GM18517 (cell line): ENCODE measurements around the gene ANKS1B.

Experiments
- ATAC-seq: cut with Tn5 transposase; IDR thresholded peaks from one replicate; pipeline ENCODE4 v1.9.1; 2021; ENCODE audit warnings: mild to moderate bottlenecking, moderate library complexity; ENCODE audit not compliant: unreplicated experiment

ANKS1B gene

DNA sequence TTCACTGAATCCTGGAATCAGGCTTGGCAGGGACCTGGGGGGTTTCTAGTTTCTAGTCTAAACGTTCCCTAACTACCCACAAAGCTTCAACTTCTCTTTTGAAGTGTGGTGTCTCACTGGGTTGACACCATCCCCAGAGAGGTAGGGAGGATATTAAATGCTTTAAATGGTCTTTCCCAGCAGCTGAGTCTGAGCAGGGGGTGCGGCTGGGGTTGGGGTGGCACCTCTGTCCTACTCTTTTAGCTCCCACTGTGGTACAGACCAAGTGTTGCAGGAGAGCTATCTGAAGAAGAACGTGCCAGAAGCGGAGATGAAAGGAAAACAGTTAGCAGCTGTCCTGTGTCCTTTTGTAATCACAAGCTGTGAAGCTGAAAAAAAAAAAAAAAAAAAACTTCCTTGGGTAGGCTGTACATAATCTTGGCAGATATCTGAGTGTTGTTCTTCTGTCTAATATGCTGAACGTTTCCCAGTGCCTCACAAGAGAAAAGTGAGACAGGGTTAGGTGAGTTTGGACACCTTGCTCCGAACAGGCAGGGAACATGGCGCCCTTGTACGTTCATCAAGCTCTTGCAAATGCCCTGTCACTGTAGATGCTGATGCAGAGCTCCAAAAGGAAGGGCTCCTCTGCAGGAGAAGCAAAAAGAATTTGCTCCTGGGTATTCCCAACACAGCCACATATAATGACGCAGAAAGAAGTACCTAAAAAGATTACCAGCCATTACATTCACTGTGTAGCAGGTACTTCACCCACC, 892.5 kb downstream of the ANKS1B start:
- ATAC-seq = no peak

DNA sequence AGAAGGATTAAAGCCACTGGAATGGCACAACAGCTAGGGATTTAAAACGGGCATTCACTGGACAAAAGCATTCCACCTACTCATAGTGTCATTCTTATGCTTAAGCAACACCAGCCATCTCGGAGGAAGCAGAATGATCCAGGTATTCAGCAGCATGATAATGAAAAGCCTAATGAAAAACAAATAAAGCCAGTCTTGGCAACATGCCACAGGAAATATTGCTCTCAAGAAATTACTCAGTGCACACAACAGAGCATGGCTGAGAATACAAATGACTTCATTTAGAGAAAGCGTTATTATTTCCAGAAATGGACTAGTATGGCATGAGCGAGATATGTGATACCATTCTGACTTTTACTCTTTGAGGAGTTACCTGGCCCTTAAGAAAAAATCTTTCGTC, 897.5 kb downstream of the ANKS1B start:
- no peak for ATAC-seq

DNA sequence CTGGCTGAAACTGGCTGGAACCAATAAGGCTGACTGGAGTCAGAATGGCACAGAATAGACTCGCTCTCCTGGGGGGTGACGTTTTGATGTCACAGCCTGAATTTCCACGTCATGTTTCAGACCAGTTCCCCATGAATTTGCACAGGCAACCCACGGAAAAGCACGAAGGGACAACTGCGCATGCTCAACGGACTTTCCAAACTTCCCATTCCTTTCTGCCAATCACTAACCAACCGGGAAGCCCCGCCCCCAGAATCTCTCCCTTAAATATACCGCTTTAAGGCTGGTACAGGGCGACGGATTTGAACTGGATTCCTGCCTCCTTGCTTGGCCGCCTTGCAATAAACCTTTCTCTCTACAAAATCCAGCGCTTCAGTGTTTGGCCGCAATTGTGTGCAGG, 904.9 kb downstream of the ANKS1B start:
- ATAC-seq = no peak

- ATAC-seq = no peak
These were observed 915.6 kb downstream of the ANKS1B start for GRCh38 chr12:99068993-99069747.

- no peak for ATAC-seq
These were observed 917.5 kb downstream of the ANKS1B start for GRCh38 chr12:99067171-99067785.

GRCh38 chr12:99066726-99067125, 918.0 kb downstream of the ANKS1B start:
- ATAC-seq = no peak

- no peak for ATAC-seq
These were observed 921.6 kb downstream of the ANKS1B start for GRCh38 chr12:99063182-99063581.

GRCh38 chr12:99059824-99060511, 924.8 kb downstream of the ANKS1B start:
- ATAC-seq = no peak

DNA sequence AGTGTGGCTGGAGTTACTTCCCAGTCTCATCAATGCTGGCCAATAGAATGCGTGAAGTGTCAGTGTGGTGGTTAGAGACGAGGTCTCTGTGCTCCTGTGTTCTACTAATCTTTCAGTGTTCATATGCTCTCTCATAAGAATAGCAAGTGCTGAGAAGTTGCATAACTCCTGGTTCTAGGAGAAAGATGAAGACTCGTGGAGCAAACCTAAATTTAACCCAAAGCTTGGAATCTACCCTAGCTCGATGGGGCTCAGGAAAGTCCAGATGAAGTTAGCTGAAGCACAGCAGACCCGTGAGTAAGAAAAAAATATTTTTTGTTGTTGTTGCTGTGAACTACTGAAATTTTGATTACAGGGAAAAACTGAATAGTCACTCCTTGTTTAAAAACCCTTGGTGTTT, 927.1 kb downstream of the ANKS1B start:
- no peak for ATAC-seq

DNA sequence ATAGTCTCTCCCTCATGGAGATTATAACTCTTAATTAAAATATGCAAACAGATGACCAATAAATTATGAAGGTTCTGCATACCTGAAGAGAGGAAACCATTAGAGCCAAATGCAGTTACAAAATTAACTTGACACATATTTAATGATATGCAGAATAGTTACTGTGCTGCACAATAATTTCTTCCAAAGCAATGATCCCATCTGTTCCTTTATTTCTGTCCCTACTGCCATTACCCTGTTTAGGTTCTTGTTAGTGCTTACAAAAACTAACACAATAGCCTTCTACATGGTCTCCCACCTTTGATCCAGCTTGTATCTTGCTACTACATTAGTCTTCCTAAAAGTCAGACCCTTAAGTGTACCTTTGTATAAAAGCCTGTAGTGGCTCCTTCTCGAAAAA, 928.5 kb downstream of the ANKS1B start:
- no peak for ATAC-seq

DNA sequence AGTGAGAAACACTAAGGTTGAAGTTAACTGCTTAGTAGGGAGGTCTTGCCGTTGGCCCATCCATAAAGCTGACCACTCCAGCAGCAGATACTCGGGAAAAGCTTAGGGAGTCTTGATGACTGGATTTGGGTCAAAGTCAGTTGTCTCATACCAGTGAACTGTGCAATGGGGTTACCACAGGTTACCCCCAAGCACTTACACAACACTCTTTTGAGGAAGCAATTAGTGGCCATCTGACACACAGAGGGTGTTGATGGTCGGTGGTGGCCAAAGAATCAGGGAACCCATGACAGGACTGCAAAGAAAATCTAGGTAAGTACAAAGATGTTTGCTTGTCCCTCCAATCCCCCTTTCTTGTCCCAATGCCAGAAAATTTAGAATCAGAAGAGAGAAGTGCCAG, 929.4 kb downstream of the ANKS1B start:
- ATAC-seq = no peak

GRCh38 chr12:99054601-99055128, 930.1 kb downstream of the ANKS1B start:
- ATAC-seq = no peak

- no peak for ATAC-seq
These were observed 930.9 kb downstream of the ANKS1B start for GRCh38 chr12:99053616-99054362.

DNA sequence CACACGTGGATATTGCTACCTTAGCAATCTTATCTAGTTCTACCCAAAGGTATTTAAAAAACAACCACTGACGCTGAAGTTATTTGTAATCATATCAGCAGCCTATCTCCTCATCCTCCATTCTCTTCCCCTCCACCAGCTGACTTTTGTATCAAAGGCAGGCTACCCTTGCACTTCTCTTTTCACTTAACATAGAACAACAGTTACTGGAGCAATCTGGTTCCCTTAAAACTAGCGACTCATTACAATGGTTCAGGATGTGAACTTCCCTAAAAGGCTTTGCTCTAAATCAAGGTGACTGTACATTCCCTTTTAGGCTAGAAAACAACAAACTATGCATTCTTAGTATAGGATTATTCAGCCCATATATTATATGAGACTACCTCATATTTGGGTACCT, 935.0 kb downstream of the ANKS1B start:
- no peak for ATAC-seq

- no peak for ATAC-seq
These were observed 939.6 kb downstream of the ANKS1B start for GRCh38 chr12:99045158-99045557.

DNA sequence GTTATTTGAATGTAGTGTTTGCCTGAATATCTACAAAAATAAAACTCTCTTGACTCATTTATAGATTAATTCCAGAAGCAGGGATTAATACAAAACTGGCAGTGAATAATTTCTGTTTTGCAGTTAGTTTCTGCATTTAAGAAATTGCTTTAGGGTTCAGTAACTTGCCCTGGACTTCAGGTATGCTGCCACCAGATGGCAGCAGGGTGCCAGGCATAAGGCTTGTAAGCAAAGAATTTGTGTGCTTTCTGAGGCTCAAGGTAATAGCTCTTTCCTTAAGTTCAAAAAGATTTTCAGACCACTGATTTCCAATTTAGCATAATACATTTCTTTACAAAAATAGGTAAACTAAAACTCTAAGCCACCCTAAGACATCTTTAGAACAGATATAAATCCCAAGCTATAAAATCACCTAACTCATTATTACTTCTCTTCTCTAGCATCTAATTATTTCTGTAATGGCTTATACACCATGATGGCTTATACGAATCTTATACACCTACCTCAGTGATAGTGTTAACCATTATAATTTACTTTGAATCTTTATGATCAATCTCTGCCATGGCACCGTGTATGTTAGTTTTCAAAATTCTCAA, 941.3 kb downstream of the ANKS1B start:
- ATAC-seq = peak; percentile 59

DNA sequence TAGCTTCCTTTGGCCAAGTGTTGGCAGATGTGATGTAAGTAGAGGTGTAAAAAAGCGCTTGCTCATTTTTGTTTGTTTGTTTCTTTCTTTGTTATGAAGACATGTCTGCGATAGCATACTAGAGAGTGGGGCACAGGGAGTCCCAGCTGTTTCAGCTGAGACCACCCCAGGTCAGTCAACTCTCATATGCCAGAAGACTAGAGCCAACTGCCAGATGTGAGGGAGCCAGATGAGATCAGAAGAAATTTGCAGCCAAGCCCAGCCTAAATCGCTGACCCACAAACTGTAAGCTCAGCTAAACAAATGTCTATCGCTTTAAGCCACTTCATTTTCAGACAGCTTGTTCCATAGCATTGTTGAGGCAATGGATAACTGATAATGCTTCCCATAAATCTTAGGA, 942.5 kb downstream of the ANKS1B start:
- ATAC-seq = no peak

GRCh38 chr12:99039367-99040120, 945.2 kb downstream of the ANKS1B start:
- no peak for ATAC-seq

DNA sequence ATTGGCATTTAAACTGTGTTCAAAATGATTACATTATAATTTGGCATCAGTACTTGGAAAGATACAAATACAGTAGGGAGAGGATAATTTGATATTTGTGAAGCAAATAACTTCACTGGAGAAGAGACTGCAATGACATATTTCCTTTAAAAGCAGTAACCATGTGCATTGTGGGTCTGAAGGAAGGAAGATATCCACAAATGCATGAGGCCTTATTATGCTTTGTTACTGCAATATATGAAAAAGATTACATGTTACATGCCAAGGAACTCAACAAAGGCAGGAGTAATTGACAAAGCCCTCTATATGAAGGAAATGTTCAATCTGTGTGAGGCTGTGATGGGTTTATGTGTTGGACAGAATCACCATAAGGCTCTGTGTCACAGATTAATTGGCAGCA, 948.2 kb downstream of the ANKS1B start:
- ATAC-seq = no peak
